Ecto neural progenitor cell (in vitro differentiated cells): Measurements from ENCODE around the gene ARID5B.

Experiments used
- DNase-seq: peaks from one replicate; pipeline ENCODE4 v3.0.0-alpha.2; 2018; ENCODE audit warnings: low spot score

ARID5B gene

GRCh38 chr10:61883371-61884025, 18.0 kb upstream of the ARID5B start:
- DNase-seq: no peak

- no peak for DNase-seq
Observed at GRCh38 chr10:61887772-61888171, 13.7 kb upstream of the ARID5B start.

GRCh38 chr10:61888744-61889143, 12.8 kb upstream of the ARID5B start:
- DNase-seq: no peak

- no peak for DNase-seq
Observed at GRCh38 chr10:61890430-61890829, 11.1 kb upstream of the ARID5B start.

- no peak for DNase-seq
Observed at GRCh38 chr10:61890881-61891409, 10.6 kb upstream of the ARID5B start.

- DNase-seq: no peak
Observed at GRCh38 chr10:61891906-61892585, 9.5 kb upstream of the ARID5B start.

- DNase-seq: no peak
Observed at GRCh38 chr10:61892961-61893360, 8.5 kb upstream of the ARID5B start.

GRCh38 chr10:61894133-61894532, 7.4 kb upstream of the ARID5B start:
- DNase-seq: no peak

GRCh38 chr10:61895898-61896600, 5.5 kb upstream of the ARID5B start:
- no peak for DNase-seq

- peak; percentile 79 for DNase-seq
Observed at GRCh38 chr10:61896854-61897661, 4.4 kb upstream of the ARID5B start.

- DNase-seq: no peak
Observed at GRCh38 chr10:61897671-61898434, 3.6 kb upstream of the ARID5B start.

GRCh38 chr10:61898435-61898778, 3.1 kb upstream of the ARID5B start:
- DNase-seq: no peak

GRCh38 chr10:61899069-61899531, 2.4 kb upstream of the ARID5B start:
- no peak for DNase-seq

GRCh38 chr10:61899663-61899996, 1.9 kb upstream of the ARID5B start:
- DNase-seq: no peak

GRCh38 chr10:61899997-61900828, 1.3 kb upstream of the ARID5B start:
- DNase-seq: peak; percentile 51

- no peak for DNase-seq
Observed at GRCh38 chr10:61901829-61902444, 438 bp downstream of the ARID5B start.

- DNase-seq: peak; percentile 61
Observed at GRCh38 chr10:61902445-61903220, 1.1 kb downstream of the ARID5B start.

- DNase-seq: peak; percentile 65
Observed at GRCh38 chr10:61903221-61903927, 1.9 kb downstream of the ARID5B start.

- no peak for DNase-seq
Observed at GRCh38 chr10:61903928-61904344, 2.4 kb downstream of the ARID5B start.
